Endothelial cell of umbilical vein (primary cell): Measurements from ENCODE around the gene DMAC2L.

Source experiments
- CTCF ChIP-seq, 2 donors: IDR thresholded peaks; 1 replicate in 1 of 2; 2 replicates in 1 of 2; pipeline ENCODE4 v1.5.1; 2011; ENCODE audit warnings: low read length in 2 of 2, mild to moderate bottlenecking in 2 of 2, moderate library complexity in 2 of 2, control low read depth in 1 of 2, inconsistent platforms in 1 of 2, low read depth in 1 of 2; ENCODE audit not compliant: insufficient read depth in 1 of 2; ENCODE audit errors: extremely low read depth in 1 of 2
- EZH2 ChIP-seq: IDR thresholded peaks from 2 replicates; pipeline ENCODE4 v1.6.1; 2012; ENCODE audit warnings: borderline replicate concordance, low read depth, mild to moderate bottlenecking, moderate library complexity, low read length, inconsistent platforms; ENCODE audit not compliant: severe bottlenecking
- FOS ChIP-seq: IDR thresholded peaks from 2 replicates; pipeline ENCODE4 v1.6.1; 2011; ENCODE audit warnings: mild to moderate bottlenecking, low read length, moderate library complexity, borderline replicate concordance; ENCODE audit not compliant: insufficient read depth
- JUN ChIP-seq: IDR thresholded peaks from 2 replicates; pipeline ENCODE4 v1.6.1; 2011; ENCODE audit warnings: borderline replicate concordance, low read depth; ENCODE audit not compliant: insufficient read length, insufficient read depth
- MAX ChIP-seq: IDR thresholded peaks from 2 replicates; pipeline ENCODE4 v1.6.1; 2011; ENCODE audit not compliant: insufficient read depth, insufficient read length
- POLR2A ChIP-seq: IDR thresholded peaks from 2 replicates; pipeline ENCODE4 v1.6.1; 2012; ENCODE audit warnings: low read depth, mild to moderate bottlenecking, control low read depth, low read length
- POLR2AphosphoS5 ChIP-seq: IDR thresholded peaks from 2 replicates; pipeline ENCODE4 v1.6.1; 2012; ENCODE audit warnings: low read depth, mild to moderate bottlenecking, control low read depth, low read length, moderate library complexity; ENCODE audit not compliant: insufficient read depth

- TF ChIP-seq CTCF (IDR thresholded peaks at IDR 0.05; ENCODE audit: extremely low read depth in 1 of 2, insufficient read depth in 1 of 2, low read depth in 1 of 2, low read length in 2 of 2) (no peak), POLR2A (no peak), JUN (no peak), EZH2 (no peak), POLR2AphosphoS5 (no peak), MAX (no peak), FOS (no peak)
Measured at GRCh38 chr14:50340045-50340444, 27.9 kb downstream of the DMAC2L start.
